Measurements from ENCODE around the gene A2M.

DNA sequence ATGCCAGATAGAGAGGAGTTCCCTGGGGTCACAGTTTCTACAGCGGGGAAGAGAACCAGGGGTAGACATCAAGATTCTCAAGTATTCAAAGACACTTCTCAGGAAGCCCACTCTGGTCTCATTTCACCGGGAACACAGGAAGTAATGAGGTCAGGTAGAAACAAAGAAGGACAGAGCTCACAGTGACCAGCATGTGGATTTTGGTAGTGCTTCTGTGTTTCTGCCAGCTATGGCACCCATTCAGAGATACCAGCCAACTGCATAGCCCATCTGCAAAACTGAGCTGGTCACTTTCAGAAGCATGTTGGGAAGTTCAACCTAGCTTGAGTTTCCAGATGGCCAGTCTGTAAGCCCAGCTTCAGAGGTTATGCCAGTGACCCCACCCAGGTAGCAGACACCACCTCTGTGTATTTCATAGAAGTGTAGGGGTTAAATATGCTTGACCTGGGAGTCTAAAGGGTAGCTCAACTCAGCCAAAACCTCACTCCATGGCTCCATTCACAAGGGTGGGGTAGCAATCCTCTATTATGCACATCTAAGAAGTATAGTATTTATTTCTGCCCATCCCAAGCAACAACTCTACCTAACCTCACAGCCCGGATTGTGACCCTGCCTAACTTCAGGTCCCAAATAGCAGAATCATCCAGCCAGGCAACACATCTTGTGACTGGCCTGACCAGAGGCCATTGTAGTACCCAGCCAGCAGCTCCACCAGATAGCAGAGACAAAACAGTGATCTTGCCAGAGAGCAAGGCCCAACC is 33.9 kb downstream of the A2M start:
- TF ChIP-seq CTCF (IDR thresholded peaks at IDR 0.05) (no peak), EZH2 (IDR thresholded peaks at IDR 0.05; ENCODE audit: borderline replicate concordance, insufficient read depth, low read depth, low read length, poor library complexity, severe bottlenecking) (no peak)
